ENCODE measurements around the gene NCR3LG1.

DNA sequence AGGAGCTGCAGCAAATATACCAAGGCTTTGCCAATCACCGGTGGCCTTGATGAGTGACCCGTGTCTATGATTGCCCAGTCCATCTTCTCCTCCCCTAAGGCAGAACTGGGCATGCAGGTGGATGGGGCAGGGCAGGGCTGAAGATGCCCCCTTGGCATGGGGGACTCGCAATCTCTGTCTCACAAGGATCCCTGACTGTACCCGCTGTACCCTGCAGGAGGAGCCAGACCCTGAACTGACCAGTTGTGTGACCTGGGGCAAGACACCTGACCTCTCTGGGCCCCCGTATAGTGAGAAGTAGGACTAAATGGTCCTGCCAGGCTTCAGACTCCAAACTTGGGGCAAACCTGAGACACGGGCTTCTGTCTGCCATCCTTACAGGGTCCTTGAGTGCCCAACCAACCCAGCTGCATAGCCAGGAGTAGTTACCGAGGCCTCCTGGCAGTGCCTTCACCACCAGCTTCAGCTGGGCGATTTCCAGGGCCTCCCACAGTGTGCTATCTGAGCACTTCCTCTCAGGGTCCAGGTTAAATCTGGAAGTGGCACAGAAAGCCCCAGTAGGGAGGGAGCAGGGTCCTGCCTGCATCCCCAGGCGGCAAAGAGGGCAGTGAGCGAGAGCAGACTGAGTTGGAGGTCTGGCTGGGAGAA, 43.3 kb downstream of the NCR3LG1 start:
- TF ChIP-seq POLR2A (IDR thresholded peaks at IDR 0.05) (no peak), EP300 (IDR thresholded peaks at IDR 0.05; ENCODE audit: low read depth) (no peak), CTCF (IDR thresholded peaks at IDR 0.05) (no peak)
